Stomach (tissue), 9 donors: ENCODE data around the gene SPTLC2. TPM values are rescaled to one million over a fixed set of nuclear protein-coding genes. Genes with fewer than 3 reads are reported as not detected.

Source experiments
- DNase-seq, 2 donors: peaks; one replicate each; pipeline versions ENCODE4 v3.0.0 to v3.0.0-alpha.2; 2013 to 2019
- H3K27ac ChIP-seq, 5 donors: fragments of 200-600 bp in 4 of 5; sonication (generic) in 4 of 5; one replicate each; pipeline ENCODE4 v1.5.1; 2013 to 2019; ENCODE audit warnings: mild to moderate bottlenecking in 1 of 5, moderate library complexity in 1 of 5
- H3K27me3 ChIP-seq, 3 donors: fragments of 200-600 bp; sonication (generic); one replicate each; pipeline ENCODE4 v1.5.1; 2017 to 2019; ENCODE audit warnings: mixed run types in 1 of 3
- H3K36me3 ChIP-seq, 4 donors: fragments of 200-600 bp; sonication (generic); 1 replicate in 3 of 4; 2 replicates in 1 of 4; pipeline ENCODE4 v1.5.1; 2016 to 2019
- H3K4me1 ChIP-seq, 4 donors: fragments of 200-600 bp; sonication (generic); one replicate each; pipeline ENCODE4 v1.5.1; 2016 to 2019
- H3K4me3 ChIP-seq, 4 donors: fragments of 200-600 bp; sonication (generic) in 3 of 4; one replicate each; pipeline ENCODE4 v1.5.1; 2016 to 2019; ENCODE audit warnings: mild to moderate bottlenecking in 1 of 4
- H3K9me3 ChIP-seq, 4 donors: fragments of 200-600 bp; sonication (generic); one replicate each; pipeline ENCODE4 v1.5.1; 2016 to 2019
- EP300 ChIP-seq: sonication (generic); formaldehyde crosslinking; IDR thresholded peaks from one replicate; pipeline ENCODE4 v1.6.1; 2017; ENCODE audit warnings: antibody characterized with exemption
- POLR2A ChIP-seq, 4 donors: fragments of 450-650 bp; IDR thresholded peaks; one replicate each; pipeline ENCODE4 v1.6.1; 2016; ENCODE audit warnings: antibody characterized with exemption in 4 of 4, control low read depth in 2 of 4, mild to moderate bottlenecking in 1 of 4, moderate library complexity in 1 of 4
- POLR2AphosphoS5 ChIP-seq, 3 donors: sonication (generic); formaldehyde crosslinking; IDR thresholded peaks; one replicate each; pipeline ENCODE4 v1.6.1; 2016; ENCODE audit warnings: antibody characterized with exemption in 3 of 3
- WGBS, 5 donors: extraction: QIAGEN DNeasy Blood & Tissue Kit in 3 of 5; methylation state at CpG; one replicate each; pipeline versions ENCODE4 v1.1.5 to v1.1.7; 2013 to 2018; 5-methylcytosine and 5-hydroxymethylcytosine counted together
- intact Hi-C: fragments of 100-400 bp; cut with DNase I; formaldehyde crosslinking; loops from one replicate; pipeline ENCODE4 v1.15.1; 2023; ENCODE audit warnings: low total_unique reads
- polyA plus RNA-seq, 3 donors: library from polyadenylated mRNA; stranded (reverse); fragments of 200-250 nt; gene quantifications; one replicate each; pipeline ENCODE4 v1.2.3, GENCODE V29; 2013
- total RNA-seq, 5 donors: library from RNA; depleted of rRNA; stranded (reverse); fragments of >200 nt; gene quantifications; one replicate each; pipeline versions ENCODE4 v1.1.0 to v1.2.3, GENCODE V29; 2014 to 2016
- TF ChIP-seq, protein P1 (sequence below), 7 experiments: fragments of 450-650 bp in 4 of 7; fragments of 200-600 bp in 3 of 7; sonication (generic) in 3 of 7; IDR thresholded peaks; one replicate each; pipeline ENCODE4 v1.5.1; 2016 to 2019; ENCODE audit warnings: antibody characterized with exemption in 7 of 7, control low read depth in 2 of 7, mild to moderate bottlenecking in 1 of 7
- donor health status: healthy with polysubstance abuse.
- donor health status: Bipolar disorder and iron deficiency.
- donor health status: healthy.

The SPTLC2 gene
- total and polyA plus RNA-seq, 8 donors = 3.4 to 97.5 (median 13.6) TPM

DNA sequence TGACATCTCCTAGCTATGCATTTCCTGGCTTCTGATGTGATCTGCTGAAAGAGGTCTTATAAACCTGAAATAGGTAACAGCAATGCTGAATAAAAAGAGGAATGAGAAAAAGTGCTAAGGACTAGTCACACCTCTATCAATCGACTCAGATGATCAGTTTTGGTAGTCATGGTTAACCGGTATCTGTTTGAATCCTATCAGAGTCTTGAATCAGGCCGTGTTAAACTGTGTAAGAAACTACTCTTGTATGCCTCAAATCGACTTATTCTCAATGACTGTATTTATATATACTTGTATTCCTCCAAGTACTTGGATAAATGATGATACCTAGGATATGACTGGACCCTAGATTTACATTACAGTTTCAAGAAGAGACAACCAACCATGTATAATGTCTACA lies 107.1 kb downstream of the SPTLC2 start:
- Histone ChIP-seq H3K27me3 (no peaks in the 10 kb centered on the region), H3K4me1 (no peaks in the 10 kb centered on the region), H3K27ac (no peak overlapping the region), H3K4me3 (no peak overlapping the region), H3K36me3 (peaks cover 23 to 85% (median 74%) of the 10 kb centered on the region in 4 donors), H3K9me3 (no peaks in the 10 kb centered on the region)
- TF ChIP-seq, protein P1, sequence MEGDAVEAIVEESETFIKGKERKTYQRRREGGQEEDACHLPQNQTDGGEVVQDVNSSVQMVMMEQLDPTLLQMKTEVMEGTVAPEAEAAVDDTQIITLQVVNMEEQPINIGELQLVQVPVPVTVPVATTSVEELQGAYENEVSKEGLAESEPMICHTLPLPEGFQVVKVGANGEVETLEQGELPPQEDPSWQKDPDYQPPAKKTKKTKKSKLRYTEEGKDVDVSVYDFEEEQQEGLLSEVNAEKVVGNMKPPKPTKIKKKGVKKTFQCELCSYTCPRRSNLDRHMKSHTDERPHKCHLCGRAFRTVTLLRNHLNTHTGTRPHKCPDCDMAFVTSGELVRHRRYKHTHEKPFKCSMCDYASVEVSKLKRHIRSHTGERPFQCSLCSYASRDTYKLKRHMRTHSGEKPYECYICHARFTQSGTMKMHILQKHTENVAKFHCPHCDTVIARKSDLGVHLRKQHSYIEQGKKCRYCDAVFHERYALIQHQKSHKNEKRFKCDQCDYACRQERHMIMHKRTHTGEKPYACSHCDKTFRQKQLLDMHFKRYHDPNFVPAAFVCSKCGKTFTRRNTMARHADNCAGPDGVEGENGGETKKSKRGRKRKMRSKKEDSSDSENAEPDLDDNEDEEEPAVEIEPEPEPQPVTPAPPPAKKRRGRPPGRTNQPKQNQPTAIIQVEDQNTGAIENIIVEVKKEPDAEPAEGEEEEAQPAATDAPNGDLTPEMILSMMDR (IDR thresholded peaks at IDR 0.05) = no peak
- TF ChIP-seq EP300 (no peak), POLR2A (IDR thresholded peaks at IDR 0.05) (no peak), POLR2AphosphoS5 (IDR thresholded peaks at IDR 0.05) (no peak)
- no peak for DNase-seq
- WGBS, 5 donors = 79 to 92% (median 90%) methylated on average over 4 of the region's 4 CpGs
- intact Hi-C loops = no loop called here

DNA sequence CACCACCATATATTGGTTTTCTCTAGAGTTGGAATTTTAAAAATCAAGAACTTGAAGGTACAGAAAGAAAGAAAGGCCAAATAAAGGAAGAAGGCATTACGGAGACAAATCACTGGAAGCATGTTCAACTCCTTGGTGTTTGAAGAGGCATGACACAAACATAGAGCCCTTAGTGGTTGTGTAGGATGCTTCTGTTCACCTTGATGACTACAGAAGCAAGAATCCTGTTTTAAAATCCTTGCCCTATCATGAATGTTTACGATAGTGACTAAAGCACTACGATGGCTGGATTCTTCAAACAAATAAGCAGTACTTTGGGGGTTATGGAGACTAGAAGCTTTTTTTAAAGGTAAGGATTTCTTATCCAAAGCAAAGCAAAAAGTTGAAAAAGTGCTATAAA lies 107.6 kb downstream of the SPTLC2 start:
- 91 to 94% (median 93%) methylated on average over 3 of the region's 3 CpGs for WGBS, 5 donors
- H3K4me1 ChIP-seq = no peaks in the 10 kb centered on the region
- no peak for TF ChIP-seq EP300
- TF ChIP-seq, protein P1 (IDR thresholded peaks at IDR 0.05) = no peak
- TF ChIP-seq POLR2A (IDR thresholded peaks at IDR 0.05) = no peak
- no peak for TF ChIP-seq POLR2AphosphoS5 (IDR thresholded peaks at IDR 0.05)
- H3K27ac ChIP-seq = no peak overlapping the region
- DNase-seq = no peak
- peaks cover 0 to 3% (median 1%) of the 10 kb centered on the region in 4 donors for H3K9me3 ChIP-seq
- H3K27me3 ChIP-seq = no peaks in the 10 kb centered on the region
- peaks cover 23 to 80% (median 69%) of the 10 kb centered on the region in 4 donors for H3K36me3 ChIP-seq
- intact Hi-C loops = no loop called here
- no peak overlapping the region for H3K4me3 ChIP-seq

DNA sequence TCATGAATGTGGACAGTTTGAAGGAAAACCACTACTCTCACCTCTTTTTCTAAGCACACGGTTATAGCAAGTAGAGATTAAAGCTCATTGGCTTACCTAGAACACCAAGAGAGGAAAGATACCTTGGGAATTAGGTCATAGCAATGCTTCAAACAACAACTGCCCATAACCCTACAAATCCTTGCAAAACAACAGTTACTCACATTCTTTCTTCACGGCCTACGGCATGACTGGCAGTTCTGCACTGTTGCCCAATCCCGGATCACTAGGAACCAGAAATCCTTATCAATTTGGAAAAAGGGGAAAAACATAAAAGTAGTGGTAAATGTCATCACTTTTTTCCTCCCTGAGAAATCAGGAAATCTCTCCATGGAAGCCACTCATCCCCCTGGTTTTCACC lies 108.2 kb downstream of the SPTLC2 start:
- intact Hi-C loops = no loop called here
- WGBS, 5 donors = 87 to 96% (median 93%) methylated on average over 4 of the region's 4 CpGs
- Histone ChIP-seq H3K4me3 (no peak overlapping the region), H3K27ac (no peak overlapping the region), H3K36me3 (peaks cover 23 to 73% (median 67%) of the 10 kb centered on the region in 4 donors), H3K9me3 (peaks cover 0 to 10% (median 4%) of the 10 kb centered on the region in 4 donors), H3K27me3 (no peaks in the 10 kb centered on the region), H3K4me1 (no peaks in the 10 kb centered on the region)
- no peak for DNase-seq
- TF ChIP-seq POLR2AphosphoS5 (IDR thresholded peaks at IDR 0.05) (no peak), EP300 (no peak), POLR2A (IDR thresholded peaks at IDR 0.05) (no peak)
- TF ChIP-seq, protein P1 (IDR thresholded peaks at IDR 0.05) = no peak

DNA sequence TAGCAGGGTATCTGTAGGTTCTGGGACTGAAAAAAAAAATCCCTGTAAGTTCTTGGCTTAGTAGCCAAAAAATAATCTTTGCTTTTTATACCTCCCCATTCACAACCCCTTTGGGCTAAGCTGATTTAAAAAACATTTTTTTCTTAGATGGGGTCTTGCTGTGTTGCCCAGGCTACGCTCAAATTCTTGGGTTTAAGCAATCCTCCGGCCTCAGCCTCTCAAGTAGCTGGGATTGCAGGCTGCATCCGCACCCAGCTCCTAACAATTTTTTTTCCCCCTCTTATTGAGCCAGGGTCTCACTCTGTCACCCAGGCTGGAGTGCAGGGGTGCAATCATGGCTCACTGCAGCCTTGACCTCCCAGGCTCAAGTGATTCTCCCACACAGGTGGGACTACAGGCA lies 108.7 kb downstream of the SPTLC2 start:
- TF ChIP-seq, protein P1 (IDR thresholded peaks at IDR 0.05) = no peak
- TF ChIP-seq POLR2A (IDR thresholded peaks at IDR 0.05) (no peak), POLR2AphosphoS5 (IDR thresholded peaks at IDR 0.05) (no peak), EP300 (no peak)
- Histone ChIP-seq H3K27me3 (no peaks in the 10 kb centered on the region), H3K4me1 (no peaks in the 10 kb centered on the region), H3K27ac (no peak overlapping the region), H3K9me3 (peaks cover 0 to 12% (median 5%) of the 10 kb centered on the region in 4 donors), H3K36me3 (peaks cover 23 to 71% (median 67%) of the 10 kb centered on the region in 4 donors), H3K4me3 (no peak overlapping the region)
- 96 to 100% (median 98%) methylated on average over 3 of the region's 3 CpGs for WGBS, 5 donors
- intact Hi-C loops = no loop called here
- DNase-seq = no peak
